GM19240 (cell line): Measurements from ENCODE around the gene SLC25A21.
"Not testable (repeated sequence)": the region's sequence is repeated elsewhere in the genome, so short reads cannot be mapped to it uniquely, and the experiment has no call there.

ENCODE experiments used
- DNase-seq: peaks from one replicate; pipeline ENCODE4 v3.0.0; 2011; ENCODE audit warnings: low spot score; ENCODE audit not compliant: insufficient read length

SLC25A21 gene

GRCh38 chr14:37172024-37172869, at the start of gene SLC25A21:
Gene SLC25A21, minus strand, starts transcription at chr14:37172606.
- DNase-seq, result no peak

GRCh38 chr14:37221073-37221472, 48.7 kb upstream of the SLC25A21 start:
- DNase-seq, result no peak

GRCh38 chr14:37215345-37215744, 42.9 kb upstream of the SLC25A21 start:
- DNase-seq, result no peak

- no peak for DNase-seq
Observed at GRCh38 chr14:37213016-37213415, 40.6 kb upstream of the SLC25A21 start.

- no peak for DNase-seq
Observed at GRCh38 chr14:37210448-37210847, 38.0 kb upstream of the SLC25A21 start.

- DNase-seq, result not testable (repeated sequence)
Observed at GRCh38 chr14:37209617-37210016, 37.2 kb upstream of the SLC25A21 start.

GRCh38 chr14:37205623-37206605, 33.5 kb upstream of the SLC25A21 start:
- not testable (repeated sequence) for DNase-seq

- no peak for DNase-seq
Observed at GRCh38 chr14:37203423-37203822, 31.0 kb upstream of the SLC25A21 start.

GRCh38 chr14:37202812-37203211, 30.4 kb upstream of the SLC25A21 start:
- DNase-seq, result no peak

GRCh38 chr14:37202265-37202664, 29.9 kb upstream of the SLC25A21 start:
- no peak for DNase-seq

- DNase-seq, result no peak
Observed at GRCh38 chr14:37201724-37202123, 29.3 kb upstream of the SLC25A21 start.

- DNase-seq, result no peak
Observed at GRCh38 chr14:37198907-37199306, 26.5 kb upstream of the SLC25A21 start.

GRCh38 chr14:37198273-37198598, 25.8 kb upstream of the SLC25A21 start:
- DNase-seq, result no peak

- DNase-seq, result no peak
Observed at GRCh38 chr14:37197421-37198272, 25.2 kb upstream of the SLC25A21 start, which contains the start of gene MIPOL1. Gene MIPOL1, plus strand, starts transcription at chr14:37197937. Its CDS starts 49,952 bp downstream, at chr14:37247889.

- no peak for DNase-seq
Observed at GRCh38 chr14:37196604-37197420, 24.4 kb upstream of the SLC25A21 start.

- no peak for DNase-seq
Observed at GRCh38 chr14:37195327-37195726, 22.9 kb upstream of the SLC25A21 start.

GRCh38 chr14:37194698-37195097, 22.3 kb upstream of the SLC25A21 start:
- DNase-seq, result no peak

GRCh38 chr14:37189733-37190132, 17.3 kb upstream of the SLC25A21 start:
- not testable (repeated sequence) for DNase-seq

GRCh38 chr14:37187840-37188577, 15.6 kb upstream of the SLC25A21 start:
- not testable (repeated sequence) for DNase-seq

- no peak for DNase-seq
Observed at GRCh38 chr14:37187294-37187693, 14.9 kb upstream of the SLC25A21 start.
